ENCODE data around the gene EPHA6.
"Not testable (repeated sequence)": the region's sequence is repeated elsewhere in the genome, so short reads cannot be mapped to it uniquely, and the experiment has no call there.

The EPHA6 gene

GRCh38 chr3:97485206-97485605 lies 670.8 kb downstream of the EPHA6 start:
- DNase-seq = no peak

- no peak for DNase-seq
Observed at GRCh38 chr3:97487587-97487986, 673.2 kb downstream of the EPHA6 start.

- no peak for DNase-seq
Observed at GRCh38 chr3:97488741-97489140, 674.3 kb downstream of the EPHA6 start.

GRCh38 chr3:97495896-97496295 lies 681.5 kb downstream of the EPHA6 start:
- DNase-seq = no peak

- no peak for DNase-seq
Observed at GRCh38 chr3:97497138-97497537, 682.7 kb downstream of the EPHA6 start.

- DNase-seq = no peak
Observed at GRCh38 chr3:97504463-97504862, 690.1 kb downstream of the EPHA6 start.

- DNase-seq = no peak
Observed at GRCh38 chr3:97510795-97511194, 696.4 kb downstream of the EPHA6 start.

- no peak for DNase-seq
Observed at GRCh38 chr3:97515076-97515475, 700.7 kb downstream of the EPHA6 start.

- no peak for DNase-seq
Observed at GRCh38 chr3:97530691-97531090, 716.3 kb downstream of the EPHA6 start.

GRCh38 chr3:97547573-97547972 lies 733.2 kb downstream of the EPHA6 start:
- not testable (repeated sequence) for DNase-seq

- no peak for DNase-seq
Observed at GRCh38 chr3:97550408-97550807, 736.0 kb downstream of the EPHA6 start.

GRCh38 chr3:97552186-97552585 lies 737.8 kb downstream of the EPHA6 start:
- no peak for DNase-seq

- no peak for DNase-seq
Observed at GRCh38 chr3:97575742-97576141, 761.3 kb downstream of the EPHA6 start.

GRCh38 chr3:97576221-97576620 lies 761.8 kb downstream of the EPHA6 start:
- DNase-seq = no peak

- DNase-seq = no peak
Observed at GRCh38 chr3:97579365-97579764, 765.0 kb downstream of the EPHA6 start.

GRCh38 chr3:97610626-97611025 lies 796.2 kb downstream of the EPHA6 start:
- no peak for DNase-seq

GRCh38 chr3:97612632-97613031 lies 798.2 kb downstream of the EPHA6 start:
- DNase-seq = no peak

GRCh38 chr3:97613139-97613538 lies 798.7 kb downstream of the EPHA6 start:
- no peak for DNase-seq

GRCh38 chr3:97620514-97620913 lies 806.1 kb downstream of the EPHA6 start:
- not testable (repeated sequence) for DNase-seq

GRCh38 chr3:97636465-97636864 lies 822.1 kb downstream of the EPHA6 start:
- DNase-seq = no peak

GRCh38 chr3:97646932-97647331 lies 832.5 kb downstream of the EPHA6 start:
- DNase-seq = no peak

GRCh38 chr3:97647441-97647982 lies 833.1 kb downstream of the EPHA6 start:
- DNase-seq = no peak

GRCh38 chr3:97655971-97656370 lies 841.6 kb downstream of the EPHA6 start:
- no peak for DNase-seq

GRCh38 chr3:97656638-97657037 lies 842.2 kb downstream of the EPHA6 start:
- no peak for DNase-seq

- DNase-seq = no peak
Observed at GRCh38 chr3:97658668-97659285, 844.4 kb downstream of the EPHA6 start.
